Measurements from ENCODE around the gene ADAT1.

ADAT1 gene

DNA sequence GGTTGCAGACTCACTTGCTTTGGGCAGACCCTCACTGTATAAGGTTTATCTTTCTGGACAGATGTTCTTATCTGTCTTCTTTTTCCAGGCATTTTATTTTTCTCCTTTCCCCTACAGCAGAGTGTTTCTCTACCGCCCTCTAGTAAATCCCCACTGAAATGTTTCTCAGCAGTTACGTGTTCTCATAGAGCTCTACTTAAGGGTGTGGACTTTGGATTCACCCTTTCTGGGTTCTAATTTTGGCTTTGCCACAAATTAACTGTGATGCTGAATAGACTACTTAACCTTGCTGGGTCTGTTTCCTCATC, 2.0 kb downstream of the ADAT1 start:
- no peak overlapping the region for H3K9ac ChIP-seq (ENCODE audit: low read depth, low read length)
- ATAC-seq (ENCODE audit: insufficient read depth, low read depth) (no peak), DNase-seq (no peak)
- H3K4me1 ChIP-seq (ENCODE audit: insufficient read depth, low read length) = peaks cover 30% of the 10 kb centered on the region
- H4K20me1 ChIP-seq (ENCODE audit: insufficient read depth, low read length) = no peaks in the 10 kb centered on the region
- no peak for TF ChIP-seq EZH2 (IDR thresholded peaks at IDR 0.05; ENCODE audit: borderline replicate concordance, low read depth, low read length, severe bottlenecking)
- TF ChIP-seq CTCF (IDR thresholded peaks at IDR 0.05; ENCODE audit: borderline replicate concordance, extremely low read depth, low read length, poor library complexity, severe bottlenecking) = peak; percentile 50
- H3K36me3 ChIP-seq (ENCODE audit: insufficient read depth, low read length) = peaks cover 53% of the 10 kb centered on the region
- peak overlapping the region; percentile 91 for H3K4me2 ChIP-seq (ENCODE audit: insufficient read depth, low read length)
- H3K9me3 ChIP-seq (ENCODE audit: insufficient read depth, low read length, severe bottlenecking) = no peaks in the 10 kb centered on the region
- no peaks in the 10 kb centered on the region for H3K27me3 ChIP-seq (ENCODE audit: insufficient read depth, low read length, poor library complexity)
- H2AFZ ChIP-seq (ENCODE audit: low read depth, low read length) = no peak overlapping the region
- H3K27ac ChIP-seq (ENCODE audit: low read length) = no peak overlapping the region
- no peak overlapping the region for H3K4me3 ChIP-seq (ENCODE audit: low read depth in 1 of 2, low read length in 2 of 2)
- H3K79me2 ChIP-seq (ENCODE audit: insufficient read depth, low read length) = peaks cover 24% of the 10 kb centered on the region

DNA sequence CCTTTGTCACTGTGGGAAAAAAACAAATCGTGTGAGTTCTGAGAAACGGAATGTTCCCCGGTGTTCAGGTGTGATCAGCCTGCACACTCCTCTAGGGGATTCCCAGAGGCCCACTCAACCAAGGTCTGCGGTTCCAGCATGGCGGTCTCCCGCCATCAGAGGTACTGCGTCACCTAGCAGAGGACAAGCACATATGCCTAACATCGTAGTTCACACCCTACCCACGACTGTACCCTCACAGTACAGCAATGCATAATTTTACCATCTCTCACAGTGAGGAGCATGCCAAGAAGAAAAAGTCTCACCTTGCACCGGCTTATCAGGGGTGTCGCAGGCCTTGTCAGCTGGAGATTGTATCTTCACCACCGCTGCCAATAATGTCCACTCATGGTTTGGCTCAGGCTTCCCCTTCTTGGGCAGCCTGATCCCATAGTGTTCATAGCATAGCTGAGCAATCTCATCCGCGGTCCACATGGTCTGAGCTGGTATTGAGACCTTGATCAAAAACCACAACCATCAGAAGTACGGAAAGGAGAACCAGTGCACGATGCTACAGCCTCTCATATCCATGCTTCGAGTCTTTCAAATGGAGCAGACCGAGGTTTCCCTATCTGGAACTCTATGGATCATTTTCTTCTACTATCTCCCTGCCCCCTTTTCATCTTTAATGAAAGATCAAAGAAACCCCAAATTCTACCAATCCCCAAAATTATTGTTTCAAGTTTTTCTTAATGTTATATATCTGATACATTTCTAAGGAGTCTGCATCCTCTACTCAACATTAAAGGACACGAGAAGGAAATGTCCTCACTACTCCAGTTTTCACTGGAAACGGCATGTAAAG, 2.5 kb downstream of the ADAT1 start:
- Histone ChIP-seq H3K79me2 (ENCODE audit: insufficient read depth, low read length) (peaks cover 24% of the 10 kb centered on the region), H3K36me3 (ENCODE audit: insufficient read depth, low read length) (peaks cover 53% of the 10 kb centered on the region), H4K20me1 (ENCODE audit: insufficient read depth, low read length) (no peaks in the 10 kb centered on the region), H3K9ac (ENCODE audit: low read depth, low read length) (no peak overlapping the region), H2AFZ (ENCODE audit: low read depth, low read length) (no peak overlapping the region), H3K27me3 (ENCODE audit: insufficient read depth, low read length, poor library complexity) (no peaks in the 10 kb centered on the region), H3K4me3 (ENCODE audit: low read depth in 1 of 2, low read length in 2 of 2) (no peak overlapping the region), H3K9me3 (ENCODE audit: insufficient read depth, low read length, severe bottlenecking) (no peaks in the 10 kb centered on the region), H3K4me1 (ENCODE audit: insufficient read depth, low read length) (peaks cover 30% of the 10 kb centered on the region), H3K4me2 (ENCODE audit: insufficient read depth, low read length) (peak overlapping the region; percentile 91; the same call in 1 of the 2 replicates), H3K27ac (ENCODE audit: low read length) (no peak overlapping the region)
- DNase-seq (no peak), ATAC-seq (ENCODE audit: insufficient read depth, low read depth) (no peak)
- TF ChIP-seq EZH2 (IDR thresholded peaks at IDR 0.05; ENCODE audit: borderline replicate concordance, low read depth, low read length, severe bottlenecking) (no peak), CTCF (IDR thresholded peaks at IDR 0.05; ENCODE audit: borderline replicate concordance, extremely low read depth, low read length, poor library complexity, severe bottlenecking) (no peak)

GRCh38 chr16:75618780-75619179, 4.3 kb downstream of the ADAT1 start:
- no peaks in the 10 kb centered on the region for H3K27me3 ChIP-seq (ENCODE audit: insufficient read depth, low read length, poor library complexity)
- no peak overlapping the region for H3K4me2 ChIP-seq (ENCODE audit: insufficient read depth, low read length)
- DNase-seq (no peak), ATAC-seq (ENCODE audit: insufficient read depth, low read depth) (no peak)
- no peak for TF ChIP-seq EZH2 (IDR thresholded peaks at IDR 0.05; ENCODE audit: borderline replicate concordance, low read depth, low read length, severe bottlenecking)
- no peak for TF ChIP-seq CTCF (IDR thresholded peaks at IDR 0.05; ENCODE audit: borderline replicate concordance, extremely low read depth, low read length, poor library complexity, severe bottlenecking)
- H3K79me2 ChIP-seq (ENCODE audit: insufficient read depth, low read length) = peaks cover 24% of the 10 kb centered on the region
- H3K36me3 ChIP-seq (ENCODE audit: insufficient read depth, low read length) = peaks cover 62% of the 10 kb centered on the region
- no peak overlapping the region for H3K9ac ChIP-seq (ENCODE audit: low read depth, low read length)
- H2AFZ ChIP-seq (ENCODE audit: low read depth, low read length) = no peak overlapping the region
- H4K20me1 ChIP-seq (ENCODE audit: insufficient read depth, low read length) = no peaks in the 10 kb centered on the region
- H3K4me1 ChIP-seq (ENCODE audit: insufficient read depth, low read length) = peaks cover 28% of the 10 kb centered on the region
- no peak overlapping the region for H3K4me3 ChIP-seq (ENCODE audit: low read depth in 1 of 2, low read length in 2 of 2)
- no peaks in the 10 kb centered on the region for H3K9me3 ChIP-seq (ENCODE audit: insufficient read depth, low read length, severe bottlenecking)
- no peak overlapping the region for H3K27ac ChIP-seq (ENCODE audit: low read length)

Measured in DND-41 (cell line).